Memory B cell (primary cell): Measurements from ENCODE around the gene PLXNA1.

Source experiments
- ATAC-seq: fragments of 150-1000 bp; cut with Tn5 transposase; 2 replicates; pipeline ENCODE4 v1.10.0; 2021; ENCODE audit warnings: low read depth, mild to moderate bottlenecking, moderate library complexity
- DNase-seq, 2 donors: peaks; one replicate each; pipeline ENCODE4 v3.0.0; 2022; ENCODE audit warnings: low spot score in 2 of 2
- H3K27ac Mint-ChIP-seq: one replicate; pipeline ENCODE4 v1.8.0; 2022; ENCODE audit warnings: mild to moderate bottlenecking, moderate library complexity, mixed read lengths
- H3K27me3 Mint-ChIP-seq: one replicate; pipeline ENCODE4 v1.8.0; 2022; ENCODE audit warnings: mixed read lengths
- H3K36me3 Mint-ChIP-seq: one replicate; pipeline ENCODE4 v1.8.0; 2022; ENCODE audit warnings: mild to moderate bottlenecking, mixed read lengths
- H3K4me1 Mint-ChIP-seq: one replicate; pipeline ENCODE4 v1.8.0; 2022; ENCODE audit warnings: mixed read lengths
- H3K4me3 Mint-ChIP-seq: one replicate; pipeline ENCODE4 v1.8.0; 2022; ENCODE audit warnings: mild to moderate bottlenecking, moderate library complexity, mixed read lengths
- H3K9me3 Mint-ChIP-seq: one replicate; pipeline ENCODE4 v1.8.0; 2022; ENCODE audit warnings: mixed read lengths

PLXNA1 gene

DNA sequence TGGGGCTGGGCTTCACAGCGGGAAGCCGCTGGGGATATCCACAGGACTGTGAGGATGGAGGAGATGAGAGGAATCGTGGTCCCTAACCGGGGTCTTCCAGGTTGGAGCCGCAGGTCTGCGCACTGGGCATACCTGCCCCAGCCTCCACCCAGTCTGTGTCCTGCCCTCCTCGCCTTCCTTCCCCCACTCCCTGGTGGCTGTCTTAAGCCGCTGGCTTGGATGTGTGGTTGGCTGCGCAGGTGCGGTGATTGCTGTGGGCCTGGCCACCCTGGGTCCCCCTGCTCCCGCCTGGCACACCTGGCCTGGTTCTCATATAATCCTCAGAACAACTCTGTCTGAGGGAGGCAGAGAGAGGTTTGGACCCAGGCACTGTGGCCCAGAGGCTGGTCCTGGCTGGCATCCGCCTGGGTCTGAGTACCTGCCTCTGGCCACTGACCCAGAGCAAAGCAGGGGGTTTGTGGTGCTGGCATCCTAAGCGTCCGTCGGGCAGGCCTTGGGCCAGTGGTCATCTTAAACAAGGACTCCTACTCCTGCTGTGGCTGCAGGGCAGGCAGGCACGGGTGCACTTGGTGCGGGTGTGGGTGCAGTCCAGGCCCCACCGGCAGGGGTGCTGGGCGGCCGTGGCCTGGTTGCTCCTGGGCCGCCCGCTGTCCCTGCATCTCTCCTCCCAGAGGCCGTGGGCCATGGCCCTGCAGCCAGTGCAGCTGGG, 18.7 kb downstream of the PLXNA1 start:
- Mint-ChIP-seq H3K9me3 (no peaks in the 10 kb centered on the region), H3K4me1 (peaks cover 8% of the 10 kb centered on the region), H3K36me3 (peaks cover 3% of the 10 kb centered on the region), H3K27me3 (no peaks in the 10 kb centered on the region), H3K27ac (no peak overlapping the region), H3K4me3 (no peak overlapping the region)
- no peak for ATAC-seq
- no peak for DNase-seq

GRCh38 chr3:127002195-127003174, 19.6 kb downstream of the PLXNA1 start:
- no peaks in the 10 kb centered on the region for H3K27me3 Mint-ChIP-seq
- H3K9me3 Mint-ChIP-seq = no peaks in the 10 kb centered on the region
- peaks cover 8% of the 10 kb centered on the region for H3K4me1 Mint-ChIP-seq
- peaks cover 5% of the 10 kb centered on the region for H3K36me3 Mint-ChIP-seq
- ATAC-seq (no peak), DNase-seq (no peak)
- no peak overlapping the region for H3K4me3 Mint-ChIP-seq
- no peak overlapping the region for H3K27ac Mint-ChIP-seq

GRCh38 chr3:127003175-127003555, 20.2 kb downstream of the PLXNA1 start:
- H3K36me3 Mint-ChIP-seq = peaks cover 5% of the 10 kb centered on the region
- no peaks in the 10 kb centered on the region for H3K27me3 Mint-ChIP-seq
- no peak for ATAC-seq
- peaks cover 3% of the 10 kb centered on the region for H3K4me1 Mint-ChIP-seq
- no peak overlapping the region for H3K27ac Mint-ChIP-seq
- no peak overlapping the region for H3K4me3 Mint-ChIP-seq
- DNase-seq = no peak
- H3K9me3 Mint-ChIP-seq = no peaks in the 10 kb centered on the region

GRCh38 chr3:127003601-127004280, 20.8 kb downstream of the PLXNA1 start:
- Mint-ChIP-seq H3K27ac (no peak overlapping the region), H3K4me3 (no peak overlapping the region), H3K27me3 (no peaks in the 10 kb centered on the region), H3K4me1 (peaks cover 2% of the 10 kb centered on the region), H3K9me3 (no peaks in the 10 kb centered on the region), H3K36me3 (peaks cover 5% of the 10 kb centered on the region)
- no peak for ATAC-seq
- no peak for DNase-seq

- H3K27me3 Mint-ChIP-seq = no peaks in the 10 kb centered on the region
- ATAC-seq = no peak
- DNase-seq = no peak
- no peak overlapping the region for H3K4me3 Mint-ChIP-seq
- no peaks in the 10 kb centered on the region for H3K9me3 Mint-ChIP-seq
- no peak overlapping the region for H3K27ac Mint-ChIP-seq
- H3K4me1 Mint-ChIP-seq = peaks cover 2% of the 10 kb centered on the region
- H3K36me3 Mint-ChIP-seq = peaks cover 5% of the 10 kb centered on the region
Observed at GRCh38 chr3:127004641-127005397, 21.9 kb downstream of the PLXNA1 start.

DNA sequence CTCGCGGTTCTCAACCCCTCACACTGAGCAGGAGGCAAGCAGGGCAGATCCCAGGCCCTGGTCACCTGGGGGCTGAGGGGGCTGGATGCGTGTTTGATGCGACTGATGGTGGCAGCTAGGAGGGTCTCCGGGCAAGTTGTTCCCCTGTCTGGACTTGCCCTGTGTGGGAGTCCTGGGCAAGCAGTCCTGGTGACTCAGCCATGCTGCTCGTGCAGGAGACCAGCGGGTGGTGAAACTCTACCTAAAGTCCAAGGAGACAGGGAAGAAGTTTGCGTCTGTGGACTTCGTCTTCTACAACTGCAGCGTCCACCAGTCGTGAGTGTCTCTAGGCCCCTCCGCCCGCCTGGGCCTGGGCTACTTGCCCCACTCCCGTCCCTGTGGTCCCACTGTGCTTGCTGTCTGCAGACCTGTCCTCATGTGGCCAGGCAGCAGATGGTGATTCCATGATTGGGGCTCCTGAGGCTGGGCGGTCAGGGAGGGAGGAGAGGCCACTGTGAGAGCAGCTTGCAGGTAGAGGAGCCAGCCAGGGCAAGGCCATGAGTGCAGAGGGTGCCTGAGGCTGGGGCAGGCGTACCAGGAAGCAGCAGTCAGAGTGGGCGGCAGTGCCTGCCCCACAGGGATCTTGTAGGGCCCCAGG, 23.1 kb downstream of the PLXNA1 start:
- H3K4me3 Mint-ChIP-seq = no peak overlapping the region
- no peaks in the 10 kb centered on the region for H3K27me3 Mint-ChIP-seq
- H3K36me3 Mint-ChIP-seq = peaks cover 5% of the 10 kb centered on the region
- no peak overlapping the region for H3K27ac Mint-ChIP-seq
- ATAC-seq (no peak), DNase-seq (no peak)
- H3K4me1 Mint-ChIP-seq = peaks cover 2% of the 10 kb centered on the region
- no peaks in the 10 kb centered on the region for H3K9me3 Mint-ChIP-seq

- no peak for DNase-seq
- no peak overlapping the region for H3K4me3 Mint-ChIP-seq
- H3K4me1 Mint-ChIP-seq = peaks cover 2% of the 10 kb centered on the region
- no peaks in the 10 kb centered on the region for H3K27me3 Mint-ChIP-seq
- no peak overlapping the region for H3K27ac Mint-ChIP-seq
- no peak for ATAC-seq
- no peaks in the 10 kb centered on the region for H3K9me3 Mint-ChIP-seq
- H3K36me3 Mint-ChIP-seq = peaks cover 5% of the 10 kb centered on the region
Observed at GRCh38 chr3:127006781-127007436, 24.0 kb downstream of the PLXNA1 start.

DNA sequence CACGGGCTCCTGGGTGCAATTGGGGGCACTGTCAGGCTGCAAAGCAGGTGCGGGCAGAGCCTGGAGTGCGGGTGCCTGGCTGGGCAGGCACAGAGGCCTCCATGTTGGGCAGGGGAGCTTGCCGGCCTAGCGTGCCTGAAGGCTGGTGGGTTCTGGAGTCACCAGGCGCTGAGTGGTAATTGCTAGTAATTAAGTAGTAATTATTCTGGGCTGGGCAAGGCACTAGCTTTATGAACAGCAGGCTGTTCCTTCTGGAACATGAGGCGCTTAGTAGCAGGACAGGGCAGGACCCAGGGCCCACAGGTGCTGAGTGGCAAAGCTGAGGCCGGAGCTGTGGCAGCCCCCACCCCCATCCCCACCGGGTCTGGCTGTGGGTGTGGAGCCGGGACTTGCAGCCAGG, 25.3 kb downstream of the PLXNA1 start:
- Mint-ChIP-seq H3K27ac (no peak overlapping the region), H3K9me3 (no peaks in the 10 kb centered on the region), H3K36me3 (peaks cover 3% of the 10 kb centered on the region), H3K4me1 (no peaks in the 10 kb centered on the region), H3K4me3 (no peak overlapping the region), H3K27me3 (no peaks in the 10 kb centered on the region)
- ATAC-seq (no peak), DNase-seq (no peak)

GRCh38 chr3:127009531-127009930, 26.6 kb downstream of the PLXNA1 start:
- Mint-ChIP-seq H3K4me1 (no peaks in the 10 kb centered on the region), H3K4me3 (no peak overlapping the region), H3K27me3 (no peaks in the 10 kb centered on the region), H3K36me3 (peaks cover 5% of the 10 kb centered on the region), H3K9me3 (no peaks in the 10 kb centered on the region), H3K27ac (no peak overlapping the region)
- DNase-seq (no peak), ATAC-seq (no peak)

DNA sequence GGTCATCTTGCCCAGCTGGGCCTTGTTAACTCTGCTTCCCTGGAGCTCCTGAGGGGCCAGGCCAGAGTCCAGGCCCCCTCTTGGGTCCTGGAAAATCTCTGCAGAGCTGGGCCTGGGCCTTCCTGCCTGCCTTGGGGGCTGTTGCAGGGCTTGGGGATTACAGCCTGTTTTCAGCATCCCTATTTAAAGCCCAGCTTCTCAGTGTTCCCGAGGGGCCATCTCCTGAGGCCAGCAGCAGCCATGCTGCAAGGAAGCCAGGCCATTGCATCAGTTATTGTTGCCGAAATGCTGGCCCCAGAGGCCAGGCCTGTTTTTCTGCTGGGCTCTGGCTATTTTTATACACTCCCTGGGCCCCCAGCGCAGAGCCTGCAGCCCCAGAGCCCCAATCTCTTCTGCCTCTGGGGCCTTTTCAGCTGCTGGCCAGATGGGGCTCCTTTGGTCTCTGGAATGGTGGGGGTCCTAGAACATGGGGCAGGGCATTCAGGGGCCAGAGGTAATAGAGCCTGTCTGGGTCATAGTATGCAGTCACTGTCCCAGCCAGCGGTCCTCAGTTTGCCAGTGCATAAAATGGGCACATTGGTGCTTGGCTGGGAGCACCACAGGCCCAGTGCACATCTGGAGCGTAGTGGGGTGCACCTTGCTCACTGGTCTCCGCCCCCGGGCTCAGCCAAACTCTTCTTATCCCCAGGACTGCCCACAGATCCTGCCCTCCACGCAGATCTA, 28.5 kb downstream of the PLXNA1 start:
- ATAC-seq (no peak), DNase-seq (no peak)
- Mint-ChIP-seq H3K27me3 (no peaks in the 10 kb centered on the region), H3K4me1 (peaks cover 6% of the 10 kb centered on the region), H3K27ac (no peak overlapping the region), H3K9me3 (no peaks in the 10 kb centered on the region), H3K36me3 (peaks cover 7% of the 10 kb centered on the region), H3K4me3 (no peak overlapping the region)

GRCh38 chr3:127012091-127012490, 29.2 kb downstream of the PLXNA1 start:
- Mint-ChIP-seq H3K36me3 (peaks cover 7% of the 10 kb centered on the region), H3K9me3 (no peaks in the 10 kb centered on the region), H3K27me3 (no peaks in the 10 kb centered on the region), H3K27ac (no peak overlapping the region), H3K4me1 (peaks cover 6% of the 10 kb centered on the region), H3K4me3 (no peak overlapping the region)
- no peak for DNase-seq
- no peak for ATAC-seq

- no peak for DNase-seq
- H3K36me3 Mint-ChIP-seq = peaks cover 11% of the 10 kb centered on the region
Observed at GRCh38 chr3:127013181-127013580, 30.3 kb downstream of the PLXNA1 start.

More at GRCh38 chr3:127013181-127013580, 30.3 kb downstream of the PLXNA1 start:
- Mint-ChIP-seq H3K4me1 (peaks cover 6% of the 10 kb centered on the region), H3K9me3 (no peaks in the 10 kb centered on the region), H3K27ac (no peak overlapping the region), H3K4me3 (no peak overlapping the region), H3K27me3 (no peaks in the 10 kb centered on the region)
- ATAC-seq = no peak
